RWPE2 (cell line): ENCODE results near the gene PLAGL2.
"Not testable (repeated sequence)": the region's sequence is repeated elsewhere in the genome, so short reads cannot be mapped to it uniquely, and the experiment has no call there.

Experiments
- ATAC-seq: fragments of 200-7000 bp; cut with Tn5 transposase; 3 replicates; pipeline ENCODE4 v1.9.1; 2021; ENCODE audit warnings: low read depth
- DNase-seq: peaks from one replicate; pipeline ENCODE4 v3.0.0-alpha.2; 2020; ENCODE audit warnings: low spot score
- H3K27ac ChIP-seq: fragments of 450-650 bp; 2 replicates; pipeline ENCODE4 v1.5.1; 2017; ENCODE audit warnings: mild to moderate bottlenecking; ENCODE audit not compliant: poor library complexity, severe bottlenecking
- H3K27me3 ChIP-seq: fragments of 250-450 bp; sonication (Bioruptor Pico); 2 replicates; pipeline ENCODE4 v1.5.1; 2021; ENCODE audit warnings: mild to moderate bottlenecking, moderate library complexity; ENCODE audit not compliant: insufficient read depth, poor library complexity, severe bottlenecking
- H3K36me3 ChIP-seq: fragments of 250-450 bp; sonication (Bioruptor Pico); 2 replicates; pipeline ENCODE4 v1.5.1; 2020; ENCODE audit warnings: low read depth, mild to moderate bottlenecking, moderate library complexity
- H3K4me1 ChIP-seq: fragments of 250-450 bp; sonication (Bioruptor Pico); 2 replicates; pipeline ENCODE4 v1.5.1; 2021; ENCODE audit warnings: mild to moderate bottlenecking, moderate library complexity; ENCODE audit not compliant: insufficient read depth, poor library complexity, severe bottlenecking
- H3K4me3 ChIP-seq: fragments of 250-450 bp; sonication (Bioruptor Pico); 2 replicates; pipeline ENCODE4 v1.5.1; 2021; ENCODE audit warnings: mild to moderate bottlenecking, moderate library complexity; ENCODE audit not compliant: severe bottlenecking
- H3K9me3 ChIP-seq: fragments of 250-450 bp; sonication (Bioruptor Pico); 2 replicates; pipeline ENCODE4 v1.5.1; 2021; ENCODE audit warnings: mild to moderate bottlenecking, moderate library complexity; ENCODE audit not compliant: severe bottlenecking
- TF ChIP-seq, protein P1 (sequence below): fragments of 450-650 bp; IDR thresholded peaks from one replicate; pipeline ENCODE4 v1.5.1; 2017; ENCODE audit warnings: mild to moderate bottlenecking, moderate library complexity; ENCODE audit not compliant: poor library complexity, severe bottlenecking

The PLAGL2 gene

DNA sequence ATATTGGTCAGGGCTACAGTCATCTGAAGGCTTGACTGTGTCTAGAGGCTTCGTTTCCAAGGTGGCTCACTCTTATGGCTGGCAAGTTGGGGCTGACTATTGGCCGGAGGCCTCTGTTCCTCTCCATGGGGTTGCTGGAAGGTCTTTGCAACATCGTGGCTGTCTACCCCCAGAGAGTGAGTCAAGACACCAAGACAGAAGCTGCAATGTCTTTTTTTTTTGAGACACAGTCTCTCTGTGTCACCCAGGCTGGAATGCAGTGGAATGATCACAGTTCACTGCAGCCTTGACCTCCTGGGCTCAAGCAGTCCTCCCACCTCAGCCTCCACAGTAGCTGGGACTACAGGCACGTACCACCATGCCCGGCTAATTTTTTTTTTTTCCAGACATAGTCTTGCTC is 40.5 kb upstream of the PLAGL2 start:
- no peaks in the 10 kb centered on the region for H3K9me3 ChIP-seq

DNA sequence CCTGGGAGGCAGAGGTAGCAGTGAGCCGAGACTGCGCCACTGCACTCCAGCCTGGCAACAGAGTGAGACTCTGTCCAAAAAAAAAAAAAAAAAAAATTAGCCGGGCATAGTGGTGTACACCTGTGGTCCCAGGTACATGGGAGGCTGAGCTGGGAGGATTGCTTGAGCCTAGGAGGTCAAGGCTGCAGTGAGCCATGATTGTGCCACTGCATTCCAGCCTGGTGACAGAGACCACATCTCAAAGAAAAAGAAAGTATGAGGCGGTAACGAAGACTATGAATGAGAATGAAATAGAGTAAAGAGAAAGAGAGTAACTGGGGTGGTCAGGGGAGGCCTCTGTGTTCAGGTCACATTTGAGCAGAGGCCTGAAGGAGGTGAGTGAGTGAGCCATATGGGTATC is 38.7 kb upstream of the PLAGL2 start:
- not testable (repeated sequence) for H3K4me3 ChIP-seq, H3K27ac ChIP-seq, DNase-seq, H3K36me3 ChIP-seq, H3K27me3 ChIP-seq, H3K9me3 ChIP-seq, H3K4me1 ChIP-seq
- ATAC-seq: peak; percentile 13; the same call in 1 of the 3 replicates

More for the DNA sequence above, 40.5 kb upstream of the PLAGL2 start:
- no peak for DNase-seq
- no peak for ATAC-seq
- Histone ChIP-seq H3K4me3 (no peak overlapping the region), H3K36me3 (no peaks in the 10 kb centered on the region), H3K27ac (no peak overlapping the region), H3K4me1 (no peaks in the 10 kb centered on the region), H3K27me3 (no peaks in the 10 kb centered on the region)
- TF ChIP-seq, protein P1, sequence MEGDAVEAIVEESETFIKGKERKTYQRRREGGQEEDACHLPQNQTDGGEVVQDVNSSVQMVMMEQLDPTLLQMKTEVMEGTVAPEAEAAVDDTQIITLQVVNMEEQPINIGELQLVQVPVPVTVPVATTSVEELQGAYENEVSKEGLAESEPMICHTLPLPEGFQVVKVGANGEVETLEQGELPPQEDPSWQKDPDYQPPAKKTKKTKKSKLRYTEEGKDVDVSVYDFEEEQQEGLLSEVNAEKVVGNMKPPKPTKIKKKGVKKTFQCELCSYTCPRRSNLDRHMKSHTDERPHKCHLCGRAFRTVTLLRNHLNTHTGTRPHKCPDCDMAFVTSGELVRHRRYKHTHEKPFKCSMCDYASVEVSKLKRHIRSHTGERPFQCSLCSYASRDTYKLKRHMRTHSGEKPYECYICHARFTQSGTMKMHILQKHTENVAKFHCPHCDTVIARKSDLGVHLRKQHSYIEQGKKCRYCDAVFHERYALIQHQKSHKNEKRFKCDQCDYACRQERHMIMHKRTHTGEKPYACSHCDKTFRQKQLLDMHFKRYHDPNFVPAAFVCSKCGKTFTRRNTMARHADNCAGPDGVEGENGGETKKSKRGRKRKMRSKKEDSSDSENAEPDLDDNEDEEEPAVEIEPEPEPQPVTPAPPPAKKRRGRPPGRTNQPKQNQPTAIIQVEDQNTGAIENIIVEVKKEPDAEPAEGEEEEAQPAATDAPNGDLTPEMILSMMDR: no peak

DNA sequence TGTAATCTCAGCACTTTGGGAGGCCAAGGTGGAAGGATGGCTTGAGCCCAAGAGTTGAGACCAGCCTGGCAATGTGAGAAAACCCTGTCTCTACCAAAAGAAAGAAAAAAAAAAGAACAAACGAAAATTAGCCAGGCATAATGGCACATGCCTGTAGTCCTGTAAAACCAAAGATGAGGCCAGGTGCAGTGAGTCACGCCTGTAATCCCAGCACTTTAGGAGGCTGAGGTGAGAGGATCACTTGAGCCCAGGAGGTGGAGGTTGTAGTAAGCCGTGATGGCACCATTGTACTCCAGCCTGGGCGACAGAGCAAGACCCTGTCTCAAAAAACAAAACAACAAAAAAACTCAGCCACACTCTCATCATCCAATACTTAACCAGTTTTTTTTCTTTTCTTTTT is 37.4 kb upstream of the PLAGL2 start:
- TF ChIP-seq, protein P1: no peak
- ATAC-seq (no peak), DNase-seq (no peak)
- Histone ChIP-seq H3K27me3 (no peaks in the 10 kb centered on the region), H3K4me3 (no peak overlapping the region), H3K4me1 (no peaks in the 10 kb centered on the region), H3K36me3 (no peaks in the 10 kb centered on the region), H3K27ac (no peak overlapping the region), H3K9me3 (no peaks in the 10 kb centered on the region)

DNA sequence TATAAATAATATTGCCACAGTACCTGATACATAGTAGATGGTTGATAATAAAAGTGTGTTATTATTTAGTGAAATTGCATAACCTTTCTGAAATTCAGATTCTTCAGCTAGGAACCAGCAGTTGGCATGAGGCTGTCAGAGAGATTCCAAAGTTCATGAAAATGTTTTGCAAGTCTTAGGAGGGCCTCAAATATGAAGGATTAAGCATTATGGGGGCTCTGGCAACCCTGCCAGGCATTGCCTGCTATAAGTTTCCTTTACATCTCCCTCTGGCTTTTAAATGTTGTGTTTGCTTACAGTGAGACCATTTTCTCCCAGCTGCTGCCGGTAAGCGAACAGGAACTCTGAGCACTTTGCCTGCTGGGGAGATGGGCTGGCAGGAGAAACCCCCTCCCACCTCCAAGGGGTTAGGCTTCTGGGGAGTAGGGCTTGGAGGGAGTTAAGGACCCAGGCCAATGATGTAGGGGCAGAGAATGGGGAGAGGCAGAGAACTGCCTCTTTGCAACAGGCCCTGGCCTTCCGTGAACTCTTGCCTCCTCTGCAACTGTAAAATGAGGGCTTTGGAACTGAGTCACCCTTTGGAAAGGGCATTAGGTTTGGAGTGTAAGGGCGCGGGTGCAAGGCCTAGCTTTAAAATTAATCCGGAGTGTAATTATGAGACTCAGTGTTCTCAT is 36.7 kb upstream of the PLAGL2 start:
- no peaks in the 10 kb centered on the region for H3K27me3 ChIP-seq
- H3K4me3 ChIP-seq: no peak overlapping the region
- no peaks in the 10 kb centered on the region for H3K4me1 ChIP-seq
- TF ChIP-seq, protein P1: no peak
- ATAC-seq: no peak
- no peak overlapping the region for H3K27ac ChIP-seq
- H3K36me3 ChIP-seq: no peaks in the 10 kb centered on the region
- no peak for DNase-seq
- no peaks in the 10 kb centered on the region for H3K9me3 ChIP-seq

DNA sequence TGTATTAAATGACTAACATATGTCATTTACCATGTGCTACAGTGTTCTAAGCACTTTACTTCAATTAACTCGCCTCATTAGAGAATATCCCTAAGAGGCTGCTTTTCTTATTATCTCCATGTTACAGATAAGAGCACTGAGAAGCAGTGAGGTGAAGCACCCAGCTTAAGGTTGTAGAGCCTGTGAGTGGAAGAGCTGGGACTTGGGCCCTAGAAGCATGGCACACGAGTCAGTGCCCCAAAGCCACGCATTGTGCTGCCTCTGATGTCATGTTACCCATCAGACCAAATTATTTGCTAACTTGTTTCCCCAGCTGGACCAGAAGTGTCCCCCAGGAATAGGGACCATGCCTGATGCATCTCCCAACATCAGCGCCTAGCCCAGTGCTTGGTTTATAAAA is 34.3 kb upstream of the PLAGL2 start:
- H3K27me3 ChIP-seq: no peaks in the 10 kb centered on the region
- no peaks in the 10 kb centered on the region for H3K9me3 ChIP-seq
- no peaks in the 10 kb centered on the region for H3K4me1 ChIP-seq
- no peak for DNase-seq
- no peak for ATAC-seq
- no peaks in the 10 kb centered on the region for H3K36me3 ChIP-seq
- H3K4me3 ChIP-seq: no peak overlapping the region
- no peak overlapping the region for H3K27ac ChIP-seq
- TF ChIP-seq, protein P1: no peak
